ENCODE results near the gene CTNNA3.

DNA sequence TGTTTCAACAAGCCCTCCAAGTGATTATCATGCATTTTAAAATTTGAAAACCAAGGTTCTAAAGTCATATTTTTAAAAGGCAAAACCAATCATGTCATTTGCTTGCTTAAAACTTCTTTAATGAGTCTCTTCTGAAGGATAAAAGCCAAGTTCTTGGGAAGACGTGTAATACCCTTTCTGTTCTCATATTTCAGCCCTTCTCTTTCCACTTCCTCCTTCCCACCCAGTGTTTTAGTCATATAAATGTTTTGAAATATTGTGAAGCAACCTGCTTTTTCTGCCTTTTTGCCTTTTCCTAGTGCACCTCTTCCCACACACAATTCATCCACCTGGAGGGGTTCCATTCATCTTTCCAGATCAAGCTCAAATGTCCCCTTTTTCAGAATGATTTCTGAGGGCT, 981.3 kb downstream of the CTNNA3 start:
- TF ChIP-seq POLR2A (IDR thresholded peaks at IDR 0.05) = no peak
- TF ChIP-seq, protein P1, sequence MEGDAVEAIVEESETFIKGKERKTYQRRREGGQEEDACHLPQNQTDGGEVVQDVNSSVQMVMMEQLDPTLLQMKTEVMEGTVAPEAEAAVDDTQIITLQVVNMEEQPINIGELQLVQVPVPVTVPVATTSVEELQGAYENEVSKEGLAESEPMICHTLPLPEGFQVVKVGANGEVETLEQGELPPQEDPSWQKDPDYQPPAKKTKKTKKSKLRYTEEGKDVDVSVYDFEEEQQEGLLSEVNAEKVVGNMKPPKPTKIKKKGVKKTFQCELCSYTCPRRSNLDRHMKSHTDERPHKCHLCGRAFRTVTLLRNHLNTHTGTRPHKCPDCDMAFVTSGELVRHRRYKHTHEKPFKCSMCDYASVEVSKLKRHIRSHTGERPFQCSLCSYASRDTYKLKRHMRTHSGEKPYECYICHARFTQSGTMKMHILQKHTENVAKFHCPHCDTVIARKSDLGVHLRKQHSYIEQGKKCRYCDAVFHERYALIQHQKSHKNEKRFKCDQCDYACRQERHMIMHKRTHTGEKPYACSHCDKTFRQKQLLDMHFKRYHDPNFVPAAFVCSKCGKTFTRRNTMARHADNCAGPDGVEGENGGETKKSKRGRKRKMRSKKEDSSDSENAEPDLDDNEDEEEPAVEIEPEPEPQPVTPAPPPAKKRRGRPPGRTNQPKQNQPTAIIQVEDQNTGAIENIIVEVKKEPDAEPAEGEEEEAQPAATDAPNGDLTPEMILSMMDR (IDR thresholded peaks at IDR 0.05) = no peak

All from lower leg skin (tissue), 3 donors.